Measurements from ENCODE around the gene HAVCR1.
A peak's percentile ranks its signal among the peaks of the same experiment; 100 is the strongest.

HAVCR1 gene

GRCh38 chr5:156991714-156992113 lies 67.2 kb downstream of the HAVCR1 start:
- DNase-seq (ENCODE audit: low spot score), result peak; percentile 10

- no peak for DNase-seq (ENCODE audit: low spot score)
Observed at GRCh38 chr5:156984064-156984463, 74.9 kb downstream of the HAVCR1 start.

- DNase-seq (ENCODE audit: low spot score), result no peak
Observed at GRCh38 chr5:156981481-156981880, 77.4 kb downstream of the HAVCR1 start.
